Endometrial microvascular endothelial cells (primary cell): ENCODE measurements around the gene THSD4. TPM values are rescaled to one million over a fixed set of nuclear protein-coding genes. Genes with fewer than 3 reads are reported as not detected.

Experiments
- in situ Hi-C: cut with HindIII; loops from 2 replicates; pipeline ENCODE4 v1.10.0; 2017; ENCODE audit warnings: low sequenced_read_pairs, low pct_unique_long_range_greater_than_20kb; ENCODE audit errors: inconsistent ontology term
- total RNA-seq: library from RNA; depleted of rRNA; stranded (reverse); fragments of >200 nt; gene quantifications from one replicate; pipeline ENCODE4 v1.2.3, GENCODE V29; 2015; ENCODE audit errors: inconsistent ontology term

Gene THSD4
- total RNA-seq, 1 donor from 2014 or later: 45.7 TPM

DNA sequence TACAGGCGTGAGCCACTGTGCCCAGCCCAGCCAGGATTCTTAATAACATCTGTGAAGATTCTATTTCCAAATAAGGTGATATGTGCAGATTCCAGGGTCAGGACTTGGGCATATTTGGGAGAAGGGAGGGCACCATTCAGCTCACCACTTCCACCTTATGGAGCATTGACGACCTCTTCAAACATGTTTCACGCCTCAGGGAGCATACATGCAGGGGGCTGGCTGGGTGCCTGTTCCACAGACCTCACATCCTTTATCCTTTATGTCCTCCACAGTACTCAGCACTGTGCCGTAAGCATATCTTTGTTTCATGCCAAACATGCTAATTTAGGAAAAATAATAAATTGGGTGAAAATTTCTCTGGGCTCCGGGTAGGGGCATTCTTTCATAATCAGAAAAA is 229.0 kb downstream of the THSD4 start:
- in situ Hi-C loops: no loop called here

DNA sequence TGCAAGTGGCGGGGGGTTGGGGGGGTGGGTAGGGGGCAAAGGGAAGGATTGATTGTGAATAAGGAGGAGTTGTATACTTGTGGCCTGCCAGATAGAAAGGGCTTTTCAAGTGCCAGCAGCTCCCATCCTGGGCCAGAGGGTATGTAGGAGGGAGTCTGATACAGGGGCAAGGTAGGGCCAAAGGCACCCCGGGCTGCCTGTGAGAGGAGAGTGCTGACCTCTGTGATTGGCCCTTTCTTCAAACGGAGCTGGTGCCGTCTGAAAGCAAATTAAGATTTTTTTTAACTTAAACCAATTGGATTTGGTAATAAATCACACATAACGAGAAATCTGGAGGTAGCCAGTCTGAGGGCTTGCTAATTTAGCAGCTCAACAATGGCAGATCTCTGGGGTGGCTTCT is 229.9 kb downstream of the THSD4 start:
- in situ Hi-C loops: no loop called here

- in situ Hi-C loops: no loop called here
These were observed 231.2 kb downstream of the THSD4 start for GRCh38 chr15:71346464-71346863.

GRCh38 chr15:71348597-71348996 is 233.3 kb downstream of the THSD4 start:
- in situ Hi-C loops: no loop called here

DNA sequence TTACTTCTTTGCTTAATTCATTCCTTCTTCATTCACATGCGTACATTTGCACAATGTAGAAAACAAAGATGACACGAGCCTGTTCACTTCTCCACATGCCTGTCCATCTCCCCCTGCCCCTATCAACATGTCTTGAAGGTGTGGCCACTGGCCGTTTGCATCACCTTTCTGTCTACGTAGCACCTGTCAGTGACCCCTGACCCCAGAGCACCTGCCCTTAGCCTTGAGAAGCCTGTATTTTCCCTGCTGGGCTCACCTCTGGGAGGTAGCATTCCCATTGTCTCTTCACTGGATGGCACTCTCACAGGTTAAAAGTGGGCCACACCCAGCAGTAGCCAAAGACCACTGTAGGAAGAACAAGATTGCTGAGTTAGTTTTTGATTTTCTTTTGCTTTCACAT is 234.1 kb downstream of the THSD4 start:
- in situ Hi-C loops: no loop called here

GRCh38 chr15:71349736-71350526 is 234.7 kb downstream of the THSD4 start:
- in situ Hi-C loops: no loop called here

DNA sequence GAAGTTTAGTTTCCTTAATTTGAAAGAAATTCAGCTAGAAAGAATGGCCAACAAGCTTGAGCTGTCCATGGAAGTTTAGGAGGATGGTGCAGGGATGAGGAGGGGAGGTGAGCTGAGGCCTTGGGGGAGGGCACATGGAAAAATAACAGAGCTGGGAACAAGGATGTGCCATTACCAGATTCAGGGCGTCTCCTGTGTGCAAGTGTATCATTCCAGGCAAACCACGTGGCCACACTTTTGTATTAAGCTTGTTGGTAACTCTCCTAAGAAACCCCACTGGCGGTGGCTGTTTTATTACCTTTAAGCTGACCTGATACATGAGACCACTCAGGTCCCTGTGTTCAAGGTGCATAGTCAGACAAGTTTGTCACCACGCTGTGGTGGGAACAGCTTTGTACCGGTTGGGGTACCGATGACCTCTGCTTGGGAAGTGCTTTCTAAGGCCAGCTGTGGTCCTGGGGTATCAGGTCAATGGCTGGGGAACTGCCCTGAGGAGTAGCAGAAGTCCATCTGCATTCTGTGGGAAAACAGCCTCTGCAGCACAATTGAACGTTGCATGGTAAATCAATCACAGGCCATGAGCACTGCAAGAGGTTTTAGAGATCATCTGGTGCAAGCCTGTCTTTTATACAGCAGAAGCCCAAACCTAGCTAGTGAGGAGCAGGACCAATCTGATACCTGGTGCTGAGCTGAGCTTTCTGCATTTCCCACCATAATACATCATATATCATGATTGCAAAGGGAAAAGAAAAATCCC is 235.5 kb downstream of the THSD4 start:
- in situ Hi-C loops: no loop called here

- in situ Hi-C loops: no loop called here
These were observed 236.9 kb downstream of the THSD4 start for GRCh38 chr15:71352125-71352524.

DNA sequence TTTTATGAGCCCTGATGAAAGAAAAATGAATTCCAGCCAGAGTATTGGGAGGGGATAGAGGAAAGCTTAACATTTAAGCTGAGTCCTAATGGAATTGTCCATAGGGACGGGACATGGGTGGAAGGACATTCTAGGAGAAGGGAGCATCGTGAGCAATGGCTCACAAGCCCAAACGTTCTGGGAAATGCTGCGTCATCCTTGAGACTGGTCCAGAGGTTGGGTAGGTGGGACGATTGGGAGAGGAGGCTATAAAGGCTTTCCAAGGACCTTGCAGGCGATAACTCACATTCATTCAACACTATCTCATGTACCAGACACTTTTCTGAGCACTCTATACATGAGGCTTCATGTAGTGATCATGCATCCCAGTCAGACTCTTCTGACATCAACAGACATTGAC is 237.5 kb downstream of the THSD4 start:
- in situ Hi-C loops: no loop called here

GRCh38 chr15:71353171-71353570 is 237.9 kb downstream of the THSD4 start:
- in situ Hi-C loops: no loop called here

GRCh38 chr15:71355268-71355667 is 240.0 kb downstream of the THSD4 start:
- in situ Hi-C loops: no loop called here

DNA sequence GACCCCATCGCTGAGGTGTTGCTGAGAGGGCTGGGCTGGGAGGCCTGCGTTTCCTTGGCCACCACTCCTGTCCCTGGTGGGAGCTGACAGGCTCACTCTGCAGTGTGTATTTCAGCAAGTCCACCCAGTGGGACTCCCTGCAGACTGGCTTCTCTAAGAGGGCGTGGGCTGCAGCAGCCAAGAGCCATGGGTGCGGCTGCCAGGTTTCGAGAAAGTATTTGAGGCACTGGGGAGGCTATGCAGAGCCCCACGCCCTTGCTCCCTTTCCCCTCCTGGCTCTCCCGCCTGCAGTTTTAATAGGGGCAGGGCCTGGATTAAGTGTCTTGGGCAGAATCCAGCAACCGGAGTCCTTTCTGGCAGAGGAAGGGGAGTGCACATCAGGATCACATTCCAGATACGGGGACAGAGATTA is 242.1 kb downstream of the THSD4 start:
- in situ Hi-C loops: no loop called here

GRCh38 chr15:71357967-71358366 is 242.7 kb downstream of the THSD4 start:
- in situ Hi-C loops: no loop called here

DNA sequence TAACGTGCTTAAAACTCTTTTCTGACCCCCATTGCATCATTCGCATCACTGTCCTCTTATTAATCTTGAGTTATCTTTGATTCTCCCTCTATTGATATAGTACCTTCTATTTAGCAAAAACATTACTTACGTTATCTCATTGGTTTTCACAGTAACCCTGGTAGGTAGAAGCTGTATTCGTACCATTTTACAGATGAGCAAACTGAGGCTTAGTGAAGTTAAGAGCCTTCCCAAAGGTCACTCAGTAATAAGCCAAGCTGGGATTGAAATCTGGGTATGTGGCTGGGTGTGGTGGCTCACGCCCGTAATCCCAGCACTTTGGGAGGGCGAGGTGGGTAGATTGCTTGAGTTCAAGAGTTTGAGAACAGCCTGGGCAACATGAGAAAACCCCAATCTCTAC is 244.0 kb downstream of the THSD4 start:
- in situ Hi-C loops: no loop called here

GRCh38 chr15:71362556-71362955 is 247.3 kb downstream of the THSD4 start:
- in situ Hi-C loops: no loop called here

GRCh38 chr15:71362987-71363968 is 248.0 kb downstream of the THSD4 start:
- in situ Hi-C loops: no loop called here

DNA sequence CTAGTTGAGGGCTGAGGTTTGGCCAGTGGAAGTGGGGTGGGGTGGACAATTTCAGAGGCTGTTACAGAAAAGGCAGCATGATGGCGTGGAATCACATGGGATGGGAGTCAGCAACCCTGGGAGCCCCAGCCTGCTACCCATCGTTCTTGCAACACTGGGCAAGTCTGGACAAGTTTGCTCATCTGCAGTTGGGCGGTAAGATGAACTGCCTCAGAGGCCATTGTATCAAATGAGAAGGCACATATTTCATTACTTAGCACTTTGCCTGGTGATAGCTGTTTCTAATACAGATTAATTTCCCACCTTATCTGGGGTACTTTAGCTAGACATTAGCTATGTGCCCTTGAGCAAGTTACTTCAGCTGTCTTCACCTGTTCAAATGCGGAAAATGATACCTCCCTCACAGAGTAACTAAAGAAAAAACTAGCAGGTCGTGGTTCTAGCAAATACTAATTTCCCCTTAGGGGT is 248.9 kb downstream of the THSD4 start:
- in situ Hi-C loops: no loop called here

DNA sequence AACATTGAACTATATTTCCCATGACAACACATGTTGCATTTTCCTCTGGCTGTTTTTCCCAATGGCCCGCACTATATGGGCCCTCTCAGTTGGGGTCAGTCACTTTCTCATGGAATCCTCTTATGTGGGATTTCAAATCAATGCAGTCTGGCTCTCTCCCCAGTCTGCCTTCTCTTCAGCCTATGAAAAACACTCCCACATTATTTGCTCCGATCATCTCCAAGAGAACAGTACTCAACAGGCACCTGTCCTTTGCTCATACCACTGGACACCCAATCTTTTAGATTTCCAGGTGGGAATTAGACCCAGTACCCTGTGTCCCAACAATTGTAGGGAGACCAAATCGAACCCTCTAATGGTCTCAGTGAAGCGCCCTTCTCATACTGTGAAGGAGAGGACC is 251.3 kb downstream of the THSD4 start:
- in situ Hi-C loops: no loop called here

DNA sequence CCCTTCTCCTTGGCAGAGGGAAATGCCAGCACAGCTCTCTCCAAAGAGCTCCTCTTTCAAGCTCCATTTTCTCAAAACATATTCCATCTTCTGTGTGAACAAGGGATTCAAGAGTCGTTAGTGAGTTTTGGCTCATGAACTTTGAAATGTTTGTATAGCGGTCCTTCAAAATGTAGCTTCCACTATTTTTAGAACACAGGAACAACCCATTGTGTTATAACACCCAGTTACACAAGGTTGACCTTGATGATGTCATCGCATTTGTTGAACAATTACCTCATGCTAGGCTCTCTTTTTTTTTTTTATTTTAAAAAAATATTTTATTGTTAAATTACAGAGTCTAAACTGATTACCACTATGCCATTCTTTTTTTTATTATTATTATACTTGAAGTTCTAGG is 251.7 kb downstream of the THSD4 start:
- in situ Hi-C loops: no loop called here
